K562 (cell line): ENCODE results near the gene PDE4A. TPM values are rescaled to one million over a fixed set of nuclear protein-coding genes. Genes with fewer than 3 reads are reported as not detected.

Source experiments
- KLF13 ChIP-seq: fragments of 450-650 bp; IDR thresholded peaks from 2 replicates; pipeline ENCODE4 v1.6.1; 2016; ENCODE audit warnings: missing genetic modification characterization, low read depth, mild to moderate bottlenecking, missing compliant biosample characterization, moderate library complexity, borderline replicate concordance
- MGA ChIP-seq: fragments of 450-650 bp; IDR thresholded peaks from 2 replicates; pipeline ENCODE4 v1.6.1; 2016; ENCODE audit warnings: mild to moderate bottlenecking, moderate library complexity
- MTA2 ChIP-seq: fragments of 450-650 bp; IDR thresholded peaks from 2 replicates; pipeline ENCODE4 v1.6.1; 2016; ENCODE audit warnings: low read depth
- NFATC3 ChIP-seq: fragments of 450-650 bp; IDR thresholded peaks from 2 replicates; pipeline ENCODE4 v1.6.1; 2017; ENCODE audit warnings: mild to moderate bottlenecking
- PCBP2 ChIP-seq: fragments of 200-400 bp; formaldehyde crosslinking; IDR thresholded peaks from 2 replicates; pipeline ENCODE4 v1.6.1; 2018; ENCODE audit warnings: low read length, low read depth, mild to moderate bottlenecking, moderate library complexity; ENCODE audit not compliant: poor library complexity, severe bottlenecking
- THAP12 ChIP-seq: fragments of 250-450 bp; sonication (Bioruptor Pico); IDR thresholded peaks from 2 replicates; pipeline ENCODE4 v1.9.0; 2021; ENCODE audit warnings: mild to moderate bottlenecking, inconsistent platforms
- TRIM24 ChIP-seq, 2 experiments: fragments of 450-650 bp; IDR thresholded peaks; 2 replicates each; pipeline ENCODE4 v1.6.1; 2016
- VEZF1 ChIP-seq: fragments of 200-800 bp; sonication (Bioruptor generic); IDR thresholded peaks from 2 replicates; pipeline ENCODE4 v1.6.1; 2017; ENCODE audit warnings: missing genetic modification characterization, missing compliant biosample characterization
- ZNF224 ChIP-seq: sonication (generic); formaldehyde crosslinking; IDR thresholded peaks from 2 replicates; pipeline ENCODE4 v1.8.0; 2022; ENCODE audit warnings: mild to moderate bottlenecking, missing genetic modification reagents
- ZNF263 ChIP-seq: sonication (generic); formaldehyde crosslinking; IDR thresholded peaks from 2 replicates; pipeline ENCODE4 v1.8.0; 2022; ENCODE audit warnings: mild to moderate bottlenecking, missing genetic modification reagents, borderline replicate concordance
- polyA plus RNA-seq, 8 experiments: library from polyadenylated mRNA; depleted of rRNA in 4 of 8; stranded (reverse) in 5 of 8; unstranded in 3 of 8; fragments of >200 nt; fragmentation: Nextera tagmentation in 2 of 8; fragmentation: Illumina TruSeq in 1 of 8; extraction: Ambion mirVana in 2 of 8; extraction: Trizol in 1 of 8; gene quantifications; 2 replicates each; pipeline versions ENCODE4 v1.2.1 to v1.2.3, GENCODE V29; 2011 to 2014; ENCODE audit warnings: inconsistent platforms in 1 of 8, missing spikeins in 1 of 8
- total RNA-seq, 7 experiments: library from RNA; depleted of rRNA in 6 of 7; stranded (reverse); fragments of >200 nt in 6 of 7; fragmentation: Illumina TruSeq in 2 of 7; extraction: Trizol in 2 of 7; gene quantifications; 2 replicates each; pipeline versions ENCODE4 v1.2.1 to v1.2.3, GENCODE V29; 2011 to 2021; ENCODE audit warnings: low replicate concordance in 1 of 7

The PDE4A gene
- total and polyA plus RNA-seq, 9 of the 15 experiments (the other 6 are each of a cell fraction or from before 2014, with no cell fraction given), result 0.66 to 26.9 (median 4.6) TPM

- TF ChIP-seq ZNF263, result peak; percentile 32; the same call in 1 of the 2 replicates
- TF ChIP-seq PCBP2, result no peak
- TF ChIP-seq TRIM24 (IDR thresholded peaks at IDR 0.05), result peak in 1 of 2 experiments; percentile 25; a peak in 1 of 4 replicates
- peak; percentile 48 for TF ChIP-seq MGA
- no peak for TF ChIP-seq ZNF224 (CRISPR knock-in tag)
- peak; percentile 97 for TF ChIP-seq VEZF1 (CRISPR knock-in tag)
- TF ChIP-seq THAP12 (CRISPR knock-in tag), result peak; percentile 72; the same call in 1 of the 2 replicates
- TF ChIP-seq NFATC3, result no peak
- TF ChIP-seq KLF13, result 0 out of 2 replicates have a peak, but pooled peaks have one; percentile 18
- TF ChIP-seq MTA2, result 0 out of 2 replicates have a peak, but pooled peaks have one; percentile 36
These were observed 11.8 kb downstream of the PDE4A start (continued) for GRCh38 chr19:10431943-10432735.
